HG03442 (cell line): ENCODE measurements around the gene CPSF4L.

ENCODE experiments used
- ATAC-seq: cut with Tn5 transposase; IDR thresholded peaks from one replicate; pipeline ENCODE4 v1.9.1; 2021; ENCODE audit warnings: mild to moderate bottlenecking, moderate library complexity; ENCODE audit not compliant: unreplicated experiment

Gene CPSF4L

GRCh38 chr17:73290399-73291259, 28.9 kb upstream of the CPSF4L start:
- peak; percentile 40 for ATAC-seq

DNA sequence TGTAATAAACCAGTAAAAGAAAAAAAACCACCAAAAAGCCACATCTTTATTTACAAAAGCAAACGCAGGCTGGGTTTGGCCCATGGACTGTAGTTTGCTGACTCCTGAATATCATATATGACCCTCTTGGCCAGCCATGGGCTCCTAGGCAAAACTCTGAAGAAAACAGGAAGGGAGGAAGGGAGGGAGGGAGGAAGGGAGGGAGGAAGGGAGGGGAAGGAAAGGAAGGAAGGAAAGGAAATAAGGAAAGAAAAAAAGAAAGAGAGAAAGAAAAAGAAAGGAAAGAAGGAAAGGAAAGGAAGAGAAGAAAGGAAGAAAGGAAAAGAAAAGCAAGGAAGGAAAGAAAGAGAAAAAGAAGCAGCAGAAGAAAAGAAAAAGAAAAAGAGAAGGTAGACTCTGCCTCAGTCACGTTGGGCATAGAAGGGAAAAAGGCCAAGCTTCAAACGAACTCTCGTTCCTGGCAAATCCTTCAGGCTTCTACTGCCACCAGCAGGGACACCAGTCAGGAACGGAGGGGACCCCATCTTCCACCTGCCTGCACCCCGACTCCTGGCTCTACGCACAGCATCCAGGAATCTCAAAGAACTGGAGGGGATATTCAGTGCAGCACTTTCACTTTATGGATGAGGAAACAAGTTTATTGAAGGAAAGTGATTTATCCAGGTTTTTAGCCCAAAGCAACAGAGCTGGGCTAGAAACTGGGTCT, 28.0 kb upstream of the CPSF4L start:
- no peak for ATAC-seq

DNA sequence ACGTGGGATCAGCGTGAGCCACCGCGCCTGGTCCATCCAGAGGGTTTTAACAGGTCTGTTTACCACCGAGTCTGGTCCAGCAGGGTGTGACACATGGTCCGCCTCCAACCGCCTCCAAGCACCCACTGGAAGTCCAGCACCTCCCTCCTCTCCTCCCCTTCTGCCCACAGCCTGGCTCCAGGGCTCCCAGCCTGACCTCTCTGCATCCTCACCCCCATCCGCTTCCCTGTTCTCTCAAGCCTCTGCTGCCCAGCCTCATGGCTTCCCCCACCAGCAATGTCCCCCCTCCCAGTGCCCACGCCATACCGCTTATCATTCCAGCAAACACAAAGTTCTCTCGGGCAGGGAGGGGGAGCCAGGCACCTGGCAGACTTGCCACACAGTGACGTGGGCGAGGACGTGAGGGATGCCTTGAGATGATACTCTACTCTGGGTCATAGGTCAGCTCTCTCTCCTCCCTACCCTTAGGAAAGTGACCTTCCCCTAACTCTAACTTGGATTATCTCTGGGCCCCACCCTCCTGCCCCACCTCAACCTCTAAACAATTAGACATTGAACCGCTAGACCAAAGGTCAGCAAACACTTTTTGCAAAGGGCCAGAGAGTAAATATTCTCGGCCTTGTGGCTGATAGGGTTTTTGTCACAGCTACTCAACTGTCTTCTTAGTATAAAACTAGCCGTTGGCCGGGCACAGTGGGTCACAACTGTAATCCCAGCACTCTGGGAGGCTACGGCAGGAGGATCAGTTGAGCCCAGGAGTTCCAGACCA, 27.0 kb upstream of the CPSF4L start:
- no peak for ATAC-seq

DNA sequence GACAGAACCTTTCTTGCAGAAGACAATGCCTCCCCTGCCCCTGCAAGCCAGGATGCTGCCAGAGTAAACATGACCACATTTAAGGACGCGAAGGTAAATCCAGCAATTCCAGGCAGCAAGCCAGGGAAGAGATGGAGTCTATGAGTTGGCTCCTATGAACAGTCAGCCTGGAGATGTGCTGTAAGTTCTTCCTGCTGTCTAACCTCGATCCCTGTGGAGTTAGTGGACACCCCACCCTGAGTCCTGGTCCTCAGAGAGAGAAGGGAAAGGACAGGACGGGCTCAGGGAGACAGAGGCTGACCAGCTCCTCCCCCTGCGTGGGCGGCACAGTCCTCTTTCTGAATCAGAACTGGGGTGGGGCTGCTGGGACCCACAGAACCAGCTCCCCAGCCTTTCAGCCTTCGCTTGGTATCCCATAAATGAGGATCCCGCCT, 25.2 kb upstream of the CPSF4L start:
- ATAC-seq, result no peak

DNA sequence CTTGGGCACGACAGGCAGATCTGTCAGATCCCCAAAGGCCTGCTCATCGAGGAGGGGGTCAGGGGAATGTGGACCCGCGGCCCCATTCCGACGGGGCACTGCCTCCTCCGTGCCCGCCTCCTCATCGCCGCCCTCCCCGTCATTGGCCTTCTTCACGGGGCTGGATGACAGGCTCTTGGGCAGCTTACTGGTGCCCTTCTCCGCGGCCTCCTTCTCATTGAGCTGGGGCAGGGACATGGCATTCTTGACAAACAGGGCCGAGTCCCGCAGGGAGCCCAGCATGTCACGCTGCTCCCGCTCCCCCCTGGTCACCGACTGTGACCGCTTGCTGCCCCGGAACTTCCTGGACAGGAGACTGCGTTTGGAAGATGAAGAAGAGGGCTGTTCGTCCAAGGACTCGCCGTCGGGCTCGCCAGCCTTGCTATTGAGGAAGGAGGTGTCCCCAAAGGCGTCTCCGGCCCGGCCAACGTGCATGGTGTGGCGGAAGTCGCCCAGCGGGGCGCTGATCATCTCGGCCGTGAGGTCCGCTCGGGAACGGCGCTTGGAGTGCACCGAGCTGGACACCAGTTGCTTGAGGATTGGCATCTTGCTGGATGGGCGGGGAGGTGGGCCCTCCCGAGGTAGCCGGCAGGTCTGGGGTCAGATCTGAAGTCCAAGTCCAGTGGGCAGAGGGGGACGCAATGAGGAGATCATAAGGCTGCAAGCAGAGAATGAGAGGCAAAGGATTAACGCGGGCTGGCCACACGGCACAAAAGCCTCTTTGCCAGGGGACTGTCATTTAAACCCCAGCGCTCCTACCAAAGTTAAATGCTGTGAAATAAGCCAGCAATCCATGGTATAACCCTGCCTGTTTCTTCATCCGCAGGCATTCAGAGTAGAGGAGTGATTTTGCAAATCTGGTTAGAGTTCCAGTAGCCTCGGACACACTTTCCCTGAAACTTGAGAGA, 24.5 kb upstream of the CPSF4L start:
- no peak for ATAC-seq

- ATAC-seq, result no peak
Measured at GRCh38 chr17:73285603-73285908, 23.9 kb upstream of the CPSF4L start.

DNA sequence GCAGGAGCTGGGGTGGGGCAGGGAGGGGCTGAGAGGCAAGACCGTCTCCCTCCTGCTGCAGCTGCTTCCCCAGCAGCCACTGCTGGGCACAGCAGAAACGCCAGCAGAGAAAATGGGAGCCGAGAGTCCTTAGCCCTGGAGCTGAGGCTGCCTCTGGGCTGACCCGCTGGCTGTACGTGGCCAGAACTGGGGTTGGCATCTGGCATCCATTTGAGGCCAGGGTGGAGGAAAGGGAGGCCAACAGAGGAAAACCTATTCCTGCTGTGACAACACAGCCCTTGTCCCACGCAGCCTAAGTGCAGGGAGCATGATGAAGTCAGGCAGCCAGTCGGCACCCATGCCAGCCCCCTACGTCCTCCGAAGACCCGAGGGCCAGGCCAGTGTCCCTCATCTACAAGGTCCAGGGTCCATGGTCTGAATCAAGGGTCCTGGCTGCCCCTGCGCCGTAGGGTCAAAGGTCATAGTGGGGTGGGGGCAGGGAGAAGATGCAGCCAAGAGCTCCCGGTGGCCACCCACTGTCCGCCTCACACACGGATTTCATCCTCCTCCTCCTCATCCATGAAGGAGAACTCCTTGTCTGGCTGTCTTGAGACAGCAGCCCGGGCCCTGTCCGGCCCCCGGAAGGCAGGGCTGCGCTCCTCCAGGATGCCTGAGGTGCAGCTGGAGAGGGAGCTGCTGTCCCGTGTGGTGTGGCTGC, 23.4 kb upstream of the CPSF4L start:
- ATAC-seq, result no peak

GRCh38 chr17:73284354-73284753, 22.7 kb upstream of the CPSF4L start:
- ATAC-seq, result no peak

DNA sequence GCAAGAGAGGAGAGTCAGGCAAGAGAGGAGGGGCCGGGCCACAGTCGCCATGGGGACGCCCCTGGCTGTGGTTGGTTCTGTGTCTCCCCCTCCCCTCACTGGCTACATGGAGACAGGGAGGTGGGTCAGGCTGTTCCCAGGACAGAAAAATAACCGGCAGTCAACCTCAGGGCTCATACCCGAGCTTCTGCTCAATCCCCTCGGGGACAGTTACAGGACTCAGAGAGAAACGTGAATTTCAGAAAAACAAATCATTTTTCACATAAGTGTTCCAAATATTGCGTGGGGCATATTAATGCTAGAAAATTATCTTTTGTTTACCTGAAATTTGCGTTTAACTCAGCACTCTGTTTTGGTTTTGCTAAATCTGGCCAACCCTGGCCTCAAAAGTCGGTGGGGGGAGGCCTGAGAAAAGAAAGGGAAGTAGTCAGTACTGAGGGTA, 22.2 kb upstream of the CPSF4L start:
- ATAC-seq, result no peak

DNA sequence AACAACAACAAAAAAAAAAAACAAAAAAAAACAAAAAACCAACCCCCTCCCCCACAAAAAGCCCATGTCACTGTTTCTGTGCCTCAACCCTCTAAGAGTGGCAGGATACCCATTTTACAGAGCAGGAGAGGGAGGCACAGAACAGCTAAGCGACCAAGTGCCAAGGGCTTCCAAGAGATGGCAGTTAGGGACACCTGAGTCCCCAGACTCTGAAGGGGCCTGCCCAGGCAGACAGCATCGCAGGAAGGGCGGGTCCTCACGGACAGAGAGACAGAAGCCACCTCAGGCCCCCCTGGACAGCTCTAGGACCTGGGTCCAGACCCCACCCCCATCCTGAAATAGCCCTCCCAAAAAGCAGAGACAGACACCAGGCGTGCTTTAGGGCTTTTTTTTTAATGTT, 21.6 kb upstream of the CPSF4L start:
- no peak for ATAC-seq

GRCh38 chr17:73282629-73283028, 20.9 kb upstream of the CPSF4L start:
- no peak for ATAC-seq

DNA sequence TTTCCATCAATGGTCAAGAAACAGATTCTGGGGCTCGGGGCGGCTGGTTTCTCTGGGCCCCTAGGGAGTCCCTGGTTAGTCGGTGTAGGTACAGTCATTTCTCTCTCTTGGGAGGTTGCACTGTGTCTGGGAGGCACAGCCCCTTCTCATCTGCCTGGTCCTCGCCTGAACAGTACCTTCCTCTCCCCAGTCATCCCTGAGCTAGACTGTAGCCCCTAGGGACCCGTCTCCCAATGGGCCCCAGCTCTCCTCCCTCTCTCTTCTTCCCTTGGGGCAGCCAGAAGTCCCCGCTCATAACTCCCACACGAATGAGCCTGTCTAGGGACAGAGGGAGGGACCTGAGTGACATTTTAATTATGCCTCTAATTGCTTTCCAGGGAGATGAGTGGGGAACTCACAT, 20.2 kb upstream of the CPSF4L start:
- ATAC-seq, result peak; percentile 94

DNA sequence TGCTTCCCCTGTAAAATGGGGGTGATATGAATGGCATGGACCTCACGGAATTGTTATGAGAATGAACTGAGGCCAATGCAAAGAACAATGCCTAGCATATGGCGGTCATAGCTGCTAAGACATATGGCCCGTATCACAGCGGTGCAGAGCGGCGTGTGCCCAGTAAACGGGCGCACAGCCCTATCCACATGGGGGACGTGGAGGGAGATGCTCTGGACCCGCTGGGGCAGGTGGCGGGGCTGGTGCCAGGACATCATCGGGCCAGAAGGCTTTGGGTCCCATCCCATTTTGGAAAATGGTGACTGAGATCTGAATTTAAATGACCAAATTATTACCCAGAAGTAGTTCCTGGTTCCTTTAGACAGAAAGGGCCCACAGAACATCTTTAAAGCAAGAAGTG, 18.5 kb upstream of the CPSF4L start:
- no peak for ATAC-seq

DNA sequence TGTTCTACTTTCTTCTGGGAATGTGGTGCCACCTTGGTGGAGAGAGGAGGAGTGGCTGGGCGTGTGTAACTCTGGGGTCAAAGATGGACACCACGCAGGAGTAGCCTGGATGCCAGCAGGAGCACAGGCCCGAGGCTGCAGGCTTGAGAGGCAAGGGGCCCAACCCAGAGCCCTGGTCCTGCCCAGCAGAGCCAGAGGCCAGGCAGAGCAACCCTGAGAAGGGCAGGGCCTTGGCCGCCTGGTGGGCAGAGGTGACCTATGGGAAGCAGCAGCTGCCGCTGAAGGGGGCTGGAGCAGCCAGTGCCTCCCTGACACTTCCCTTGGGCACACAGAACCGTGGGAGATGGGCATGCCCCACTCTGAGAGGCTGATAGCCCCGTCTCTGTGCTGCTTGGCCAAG, 18.0 kb upstream of the CPSF4L start:
- no peak for ATAC-seq

- no peak for ATAC-seq
Measured at GRCh38 chr17:73278465-73279453, 17.1 kb upstream of the CPSF4L start.

GRCh38 chr17:73278049-73278464, 16.4 kb upstream of the CPSF4L start:
- ATAC-seq, result no peak

GRCh38 chr17:73274490-73274889, 12.8 kb upstream of the CPSF4L start:
- ATAC-seq, result no peak

DNA sequence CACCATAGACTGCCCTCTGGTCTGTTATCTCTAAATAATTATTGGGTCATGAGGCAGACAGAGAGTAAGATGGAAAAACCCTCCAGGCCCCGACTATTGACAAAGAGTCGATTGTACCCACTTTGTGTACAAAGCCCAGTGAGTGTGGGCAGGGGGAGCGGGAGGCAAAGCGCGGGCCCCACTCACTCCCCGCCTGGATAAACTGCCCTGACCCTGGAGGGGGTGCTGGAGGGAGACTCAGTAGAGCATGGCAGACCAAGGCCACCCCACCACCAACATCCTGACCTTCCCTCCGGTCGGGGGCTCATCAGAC, 11.2 kb upstream of the CPSF4L start:
- no peak for ATAC-seq

GRCh38 chr17:73271072-73271471, 9.4 kb upstream of the CPSF4L start:
- ATAC-seq, result peak; percentile 99
